Measurements from ENCODE around the gene WNT4. TPM values are rescaled to one million over a fixed set of nuclear protein-coding genes. Genes with fewer than 3 reads are reported as not detected.

Gene WNT4
- total RNA-seq, 1 experiment from 2014 or later, result 0.79 TPM

GRCh38 chr1:22118291-22118992, 24.5 kb downstream of the WNT4 start:
- POLR2A ChIA-PET, result no interaction called here
- no TSS peak for BruUV-seq (replicated peaks)
- Histone ChIP-seq H3K4me1 (peaks cover 5% of the 10 kb centered on the region; the same call in 1 of the 2 replicates), H3K27me3 (replicated peaks; ENCODE audit: control insufficient read depth, insufficient read depth, low read length) (no peaks in the 10 kb centered on the region), H3K36me3 (ENCODE audit: control insufficient read depth, insufficient read depth, low read length) (no peaks in the 10 kb centered on the region; the same call in none of the 2 replicates), H3K9me3 (no peaks in the 10 kb centered on the region), H3K4me3 (ENCODE audit: low read depth, low read length) (no peak overlapping the region)
- CTCF ChIA-PET, result no interaction called here
- H3K36me3 Mint-ChIP-seq (ENCODE audit: insufficient read depth, unreplicated experiment), result peaks cover 51% of the 10 kb centered on the region
- TF ChIP-seq CTCF (IDR thresholded peaks at IDR 0.05; ENCODE audit: insufficient read depth in 1 of 2, low read depth in 1 of 2, low read length in 1 of 2, severe bottlenecking in 1 of 2, unreplicated experiment in 1 of 2), result no peak
- no peaks in the 10 kb centered on the region for H3K27me3 Mint-ChIP-seq (ENCODE audit: insufficient read depth, unreplicated experiment)
- H3K4me3 Mint-ChIP-seq (ENCODE audit: unreplicated experiment), result no peak overlapping the region
- intact Hi-C loops (cut with micrococcal nuclease; ENCODE audit: unreplicated experiment), result no loop called here
- H3K9me3 Mint-ChIP-seq (ENCODE audit: unreplicated experiment), result no peaks in the 10 kb centered on the region
- H3K27ac Mint-ChIP-seq (ENCODE audit: unreplicated experiment), result peak overlapping the region; percentile 36
- peak in 1 of 2 experiments; percentile 24 for DNase-seq
- H3K4me1 Mint-ChIP-seq (ENCODE audit: low read depth, unreplicated experiment), result no peaks in the 10 kb centered on the region

DNA sequence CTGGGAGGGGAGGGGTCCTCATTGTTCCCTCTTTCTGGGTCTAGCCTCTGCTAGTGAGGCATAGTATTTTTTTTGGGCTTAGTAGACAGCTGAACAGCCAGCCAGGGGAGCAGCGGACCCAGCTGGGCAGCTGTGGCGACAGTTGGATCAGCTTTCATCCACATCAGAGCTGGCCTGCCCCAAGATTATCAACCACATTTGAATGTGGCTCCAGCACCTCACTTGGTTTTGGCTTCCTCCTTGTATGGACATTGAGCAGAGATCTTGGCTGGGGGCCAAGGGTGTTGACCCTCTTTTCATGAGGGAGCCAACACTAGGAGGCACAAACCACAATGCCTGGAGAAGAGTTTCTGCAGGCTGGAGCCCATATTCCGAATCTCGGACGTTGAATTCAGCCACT, 25.0 kb downstream of the WNT4 start:
- intact Hi-C loops (cut with micrococcal nuclease; ENCODE audit: unreplicated experiment), result no loop called here
- Mint-ChIP-seq H3K4me3 (ENCODE audit: unreplicated experiment) (no peak overlapping the region), H3K36me3 (ENCODE audit: insufficient read depth, unreplicated experiment) (peaks cover 56% of the 10 kb centered on the region), H3K27ac (ENCODE audit: unreplicated experiment) (no peak overlapping the region), H3K4me1 (ENCODE audit: low read depth, unreplicated experiment) (no peaks in the 10 kb centered on the region), H3K27me3 (ENCODE audit: insufficient read depth, unreplicated experiment) (no peaks in the 10 kb centered on the region), H3K9me3 (ENCODE audit: unreplicated experiment) (no peaks in the 10 kb centered on the region)
- CTCF ChIA-PET, result no interaction called here
- no peak overlapping the region for H3K4me3 ChIP-seq (ENCODE audit: low read depth, low read length)
- POLR2A ChIA-PET, result no interaction called here
- no TSS peak for BruUV-seq (replicated peaks)
- H3K9me3 ChIP-seq, result no peaks in the 10 kb centered on the region
- no peaks in the 10 kb centered on the region; the same call in none of the 2 replicates for H3K36me3 ChIP-seq (ENCODE audit: control insufficient read depth, insufficient read depth, low read length)
- H3K4me1 ChIP-seq, result peaks cover 5% of the 10 kb centered on the region; the same call in 1 of the 2 replicates
- no peaks in the 10 kb centered on the region for H3K27me3 ChIP-seq (replicated peaks; ENCODE audit: control insufficient read depth, insufficient read depth, low read length)
- no peak for TF ChIP-seq CTCF (IDR thresholded peaks at IDR 0.05; ENCODE audit: insufficient read depth in 1 of 2, low read depth in 1 of 2, low read length in 1 of 2, severe bottlenecking in 1 of 2, unreplicated experiment in 1 of 2)
- DNase-seq, result peak in 1 of 2 experiments; percentile 12

GRCh38 chr1:22117238-22117637, 25.7 kb downstream of the WNT4 start:
- H3K4me3 ChIP-seq (ENCODE audit: low read depth, low read length), result no peak overlapping the region
- no peak overlapping the region for H3K4me3 Mint-ChIP-seq (ENCODE audit: unreplicated experiment)
- H3K36me3 ChIP-seq (ENCODE audit: control insufficient read depth, insufficient read depth, low read length), result no peaks in the 10 kb centered on the region; the same call in none of the 2 replicates
- H3K36me3 Mint-ChIP-seq (ENCODE audit: insufficient read depth, unreplicated experiment), result peaks cover 61% of the 10 kb centered on the region
- peak in 1 of 2 experiments; percentile 19 for DNase-seq
- H3K4me1 ChIP-seq, result no peaks in the 10 kb centered on the region; the same call in 1 of the 2 replicates
- no peaks in the 10 kb centered on the region for H3K27me3 Mint-ChIP-seq (ENCODE audit: insufficient read depth, unreplicated experiment)
- BruUV-seq (replicated peaks), result no TSS peak
- H3K27me3 ChIP-seq (replicated peaks; ENCODE audit: control insufficient read depth, insufficient read depth, low read length), result no peaks in the 10 kb centered on the region
- POLR2A ChIA-PET, result no interaction called here
- no peaks in the 10 kb centered on the region for H3K4me1 Mint-ChIP-seq (ENCODE audit: low read depth, unreplicated experiment)
- no peak overlapping the region for H3K27ac Mint-ChIP-seq (ENCODE audit: unreplicated experiment)
- no peaks in the 10 kb centered on the region for H3K9me3 Mint-ChIP-seq (ENCODE audit: unreplicated experiment)
- H3K9me3 ChIP-seq, result no peaks in the 10 kb centered on the region
- TF ChIP-seq CTCF (IDR thresholded peaks at IDR 0.05; ENCODE audit: insufficient read depth in 1 of 2, low read depth in 1 of 2, low read length in 1 of 2, severe bottlenecking in 1 of 2, unreplicated experiment in 1 of 2), result no peak
- CTCF ChIA-PET, result no interaction called here
- intact Hi-C loops (cut with micrococcal nuclease; ENCODE audit: unreplicated experiment), result no loop called here
